Osteocyte (in vitro differentiated cells): Measurements from ENCODE around the gene ALG9. TPM values are rescaled to one million over a fixed set of nuclear protein-coding genes. Genes with fewer than 3 reads are reported as not detected.
A peak's percentile ranks its signal among the peaks of the same experiment; 100 is the strongest.

Experiments used
- DNase-seq: peaks from one replicate; pipeline ENCODE4 v3.0.0; 2021; ENCODE audit warnings: mixed read lengths; ENCODE audit not compliant: unreplicated experiment; ENCODE audit errors: extremely low spot score
- H3K27ac Mint-ChIP-seq: one replicate; pipeline ENCODE4 v1.8.0; 2021; ENCODE audit warnings: mild to moderate bottlenecking, mixed read lengths; ENCODE audit not compliant: unreplicated experiment
- H3K27me3 Mint-ChIP-seq: one replicate; pipeline ENCODE4 v1.8.0; 2021; ENCODE audit warnings: mixed read lengths; ENCODE audit not compliant: unreplicated experiment
- H3K36me3 Mint-ChIP-seq: one replicate; pipeline ENCODE4 v1.8.0; 2021; ENCODE audit warnings: mixed read lengths; ENCODE audit not compliant: unreplicated experiment
- H3K4me1 Mint-ChIP-seq: one replicate; pipeline ENCODE4 v1.8.0; 2021; ENCODE audit warnings: mixed read lengths; ENCODE audit not compliant: unreplicated experiment
- H3K4me3 Mint-ChIP-seq: one replicate; pipeline ENCODE4 v1.8.0; 2021; ENCODE audit warnings: mild to moderate bottlenecking, moderate library complexity, mixed read lengths; ENCODE audit not compliant: unreplicated experiment
- H3K9me3 Mint-ChIP-seq: one replicate; pipeline ENCODE4 v1.8.0; 2021; ENCODE audit warnings: mixed read lengths; ENCODE audit not compliant: unreplicated experiment
- total RNA-seq: library from RNA; stranded (reverse); gene quantifications from 2 replicates; pipeline ENCODE4 v1.2.1, GENCODE V29; 2021
- TF ChIP-seq, protein P1 (sequence below): fragments of 200-600 bp; sonication (generic); IDR thresholded peaks from 2 replicates; pipeline ENCODE4 v1.5.0; 2021; ENCODE audit warnings: antibody characterized with exemption, mild to moderate bottlenecking, moderate library complexity

The ALG9 gene
- total RNA-seq, 1 donor from 2014 or later, result 41.7 TPM

GRCh38 chr11:111756097-111756496 lies 115.3 kb downstream of the ALG9 start:
- DNase-seq, result no peak
- TF ChIP-seq, protein P1, sequence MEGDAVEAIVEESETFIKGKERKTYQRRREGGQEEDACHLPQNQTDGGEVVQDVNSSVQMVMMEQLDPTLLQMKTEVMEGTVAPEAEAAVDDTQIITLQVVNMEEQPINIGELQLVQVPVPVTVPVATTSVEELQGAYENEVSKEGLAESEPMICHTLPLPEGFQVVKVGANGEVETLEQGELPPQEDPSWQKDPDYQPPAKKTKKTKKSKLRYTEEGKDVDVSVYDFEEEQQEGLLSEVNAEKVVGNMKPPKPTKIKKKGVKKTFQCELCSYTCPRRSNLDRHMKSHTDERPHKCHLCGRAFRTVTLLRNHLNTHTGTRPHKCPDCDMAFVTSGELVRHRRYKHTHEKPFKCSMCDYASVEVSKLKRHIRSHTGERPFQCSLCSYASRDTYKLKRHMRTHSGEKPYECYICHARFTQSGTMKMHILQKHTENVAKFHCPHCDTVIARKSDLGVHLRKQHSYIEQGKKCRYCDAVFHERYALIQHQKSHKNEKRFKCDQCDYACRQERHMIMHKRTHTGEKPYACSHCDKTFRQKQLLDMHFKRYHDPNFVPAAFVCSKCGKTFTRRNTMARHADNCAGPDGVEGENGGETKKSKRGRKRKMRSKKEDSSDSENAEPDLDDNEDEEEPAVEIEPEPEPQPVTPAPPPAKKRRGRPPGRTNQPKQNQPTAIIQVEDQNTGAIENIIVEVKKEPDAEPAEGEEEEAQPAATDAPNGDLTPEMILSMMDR, result no peak
- peaks cover 51% of the 10 kb centered on the region for H3K36me3 Mint-ChIP-seq
- no peak overlapping the region for H3K27ac Mint-ChIP-seq
- H3K9me3 Mint-ChIP-seq, result no peaks in the 10 kb centered on the region
- no peaks in the 10 kb centered on the region for H3K27me3 Mint-ChIP-seq
- peaks cover 10% of the 10 kb centered on the region for H3K4me1 Mint-ChIP-seq
- H3K4me3 Mint-ChIP-seq, result no peak overlapping the region

DNA sequence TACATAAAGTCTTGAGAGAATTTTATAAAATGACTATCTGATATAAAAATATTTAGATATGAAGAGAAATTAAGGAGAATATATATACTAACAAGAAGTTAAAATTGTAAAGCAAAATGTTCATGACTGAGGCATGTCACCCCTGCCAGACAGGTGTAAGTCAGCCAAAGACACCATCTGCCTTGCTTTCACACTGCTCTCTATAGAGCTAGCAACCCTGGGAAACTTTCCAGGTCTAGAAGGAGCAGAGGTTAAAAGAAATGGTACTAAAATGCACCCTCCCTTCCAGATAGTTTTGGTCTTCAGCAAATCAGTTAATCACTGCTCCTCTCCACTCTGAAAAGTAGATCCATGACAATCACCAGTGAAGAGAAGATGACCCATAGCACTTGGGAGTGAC lies 121.7 kb downstream of the ALG9 start:
- H3K27me3 Mint-ChIP-seq, result no peaks in the 10 kb centered on the region
- peaks cover 44% of the 10 kb centered on the region for H3K36me3 Mint-ChIP-seq
- TF ChIP-seq, protein P1, result no peak
- H3K4me3 Mint-ChIP-seq, result no peak overlapping the region
- no peak for DNase-seq
- H3K27ac Mint-ChIP-seq, result no peak overlapping the region
- peaks cover 16% of the 10 kb centered on the region for H3K4me1 Mint-ChIP-seq
- no peaks in the 10 kb centered on the region for H3K9me3 Mint-ChIP-seq

DNA sequence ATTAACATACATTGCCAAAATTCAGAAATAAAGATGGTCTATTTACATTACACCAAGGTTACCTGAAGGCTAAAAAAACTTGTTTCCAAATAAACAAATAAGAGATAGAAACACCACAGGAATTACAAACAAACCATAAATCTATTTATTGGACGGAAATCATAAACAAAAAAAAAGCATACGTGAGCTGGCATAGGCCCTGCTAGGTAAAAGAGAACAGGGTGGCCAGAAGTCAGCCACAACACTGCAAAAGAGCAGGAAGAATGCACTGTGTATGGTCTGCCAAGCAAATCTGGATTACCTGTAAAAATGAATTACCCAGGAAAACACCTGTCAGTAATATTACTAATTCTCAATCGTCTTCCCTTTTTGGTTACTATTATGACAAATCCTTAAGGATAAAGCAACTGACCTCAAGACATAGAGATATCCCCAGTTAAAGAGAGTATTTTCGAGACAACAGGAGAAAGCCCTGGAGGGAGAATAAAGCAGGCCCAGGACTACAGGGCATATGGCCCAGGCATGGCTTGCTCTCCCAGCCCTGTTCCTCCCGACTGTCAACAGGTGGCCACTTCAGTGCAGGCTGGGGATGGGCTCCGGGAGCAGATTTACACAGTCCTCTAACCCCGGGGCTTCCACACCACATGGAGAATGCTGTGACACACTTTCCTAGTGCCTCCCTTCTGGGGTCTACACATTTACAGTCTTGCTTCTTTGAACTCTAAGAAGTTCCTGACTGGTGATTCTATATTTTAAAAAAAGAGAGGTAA lies 123.2 kb downstream of the ALG9 start:
- TF ChIP-seq, protein P1, result no peak
- H3K4me3 Mint-ChIP-seq, result no peak overlapping the region
- H3K4me1 Mint-ChIP-seq, result peaks cover 24% of the 10 kb centered on the region
- no peak for DNase-seq
- peaks cover 50% of the 10 kb centered on the region for H3K36me3 Mint-ChIP-seq
- no peaks in the 10 kb centered on the region for H3K27me3 Mint-ChIP-seq
- H3K9me3 Mint-ChIP-seq, result no peaks in the 10 kb centered on the region
- no peak overlapping the region for H3K27ac Mint-ChIP-seq

GRCh38 chr11:111745719-111746504 lies 125.5 kb downstream of the ALG9 start:
- Mint-ChIP-seq H3K9me3 (no peaks in the 10 kb centered on the region), H3K4me1 (peaks cover 24% of the 10 kb centered on the region), H3K4me3 (no peak overlapping the region), H3K27ac (peak overlapping the region; percentile 82), H3K27me3 (no peaks in the 10 kb centered on the region), H3K36me3 (peaks cover 55% of the 10 kb centered on the region)
- DNase-seq, result no peak
- TF ChIP-seq, protein P1, result no peak

DNA sequence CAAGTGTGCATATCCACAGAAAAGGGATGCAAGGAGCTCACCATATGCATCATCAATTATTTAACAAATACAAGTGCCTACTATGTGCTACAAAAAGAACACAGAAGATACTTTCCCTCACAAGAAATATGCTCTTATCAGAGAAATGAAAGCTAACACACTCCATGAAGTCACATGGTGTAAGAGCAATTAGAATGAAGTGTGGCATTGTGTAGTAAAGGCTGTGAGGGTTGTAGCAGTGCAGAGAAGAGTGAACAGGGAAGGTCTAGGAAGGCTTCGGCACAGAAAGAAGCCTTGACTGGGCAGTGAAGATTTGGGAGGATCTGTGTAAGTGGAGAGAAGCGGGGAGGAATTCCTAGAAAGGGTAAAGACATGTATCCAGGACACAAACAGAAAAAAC lies 127.7 kb downstream of the ALG9 start:
- DNase-seq, result no peak
- TF ChIP-seq, protein P1, result no peak
- no peak overlapping the region for H3K27ac Mint-ChIP-seq
- H3K9me3 Mint-ChIP-seq, result no peaks in the 10 kb centered on the region
- H3K27me3 Mint-ChIP-seq, result no peaks in the 10 kb centered on the region
- H3K4me1 Mint-ChIP-seq, result peaks cover 24% of the 10 kb centered on the region
- H3K4me3 Mint-ChIP-seq, result no peak overlapping the region
- H3K36me3 Mint-ChIP-seq, result peaks cover 57% of the 10 kb centered on the region
